A673 (cell line): ENCODE results near the gene LMO7. TPM values are rescaled to one million over a fixed set of nuclear protein-coding genes. Genes with fewer than 3 reads are reported as not detected.

ENCODE experiments used
- BruUV-seq: library from RNA; stranded (reverse); fragments of 400-500 nt; replicated peaks from 2 replicates; lab custom pipeline; 2021; lab: Mats Ljungman, UMichigan
- CTCF ChIA-PET: fragments of 300-600 bp; sonication (Branson Sonifier 250); formaldehyde crosslinking; loops from one replicate; lab custom pipeline; 2022; ENCODE audit warnings: antibody characterized with exemption; lab: Charles Lee
- POLR2A ChIA-PET: fragments of 300-600 bp; sonication (Branson Sonifier 250); formaldehyde crosslinking; loops from one replicate; lab custom pipeline; 2022; ENCODE audit warnings: antibody characterized with exemption; ENCODE audit not compliant: low non-redundant PET; lab: Charles Lee
- DNase-seq: peaks from one replicate; pipeline ENCODE4 v3.0.0-alpha.2; 2015; ENCODE audit warnings: low spot score
- H3K27ac ChIP-seq: fragments of 200-600 bp; sonication (generic); 2 replicates; pipeline ENCODE4 v1.5.1; 2016; ENCODE audit warnings: mixed run types, low read depth, mild to moderate bottlenecking, mixed read lengths, antibody characterized with exemption, low read length; ENCODE audit not compliant: poor library complexity, severe bottlenecking
- H3K27me3 ChIP-seq: fragments of 200-600 bp; sonication (generic); replicated peaks from 2 replicates; pipeline ENCODE4 v1.6.1; 2017; ENCODE audit warnings: mixed run types, low read depth, mild to moderate bottlenecking, mixed read lengths, antibody characterized with exemption, low read length; ENCODE audit not compliant: insufficient read depth, poor library complexity
- H3K36me3 ChIP-seq: fragments of 200-600 bp; sonication (generic); 2 replicates; pipeline ENCODE4 v1.6.1; 2016; ENCODE audit warnings: mixed run types, mild to moderate bottlenecking, mixed read lengths, antibody characterized with exemption, low read length; ENCODE audit not compliant: insufficient read depth, poor library complexity, severe bottlenecking
- H3K4me1 ChIP-seq: fragments of 200-600 bp; sonication (generic); 2 replicates; pipeline ENCODE4 v1.6.1; 2017; ENCODE audit warnings: mixed run types, mild to moderate bottlenecking, mixed read lengths, antibody characterized with exemption, low read length; ENCODE audit not compliant: insufficient read depth, poor library complexity, severe bottlenecking
- H3K4me3 ChIP-seq: fragments of 200-600 bp; sonication (generic); 2 replicates; pipeline ENCODE4 v1.5.1; 2016; ENCODE audit warnings: low read depth, mixed run types, mild to moderate bottlenecking, mixed read lengths, low read length; ENCODE audit not compliant: poor library complexity, severe bottlenecking
- H3K9me3 ChIP-seq: fragments of 200-600 bp; sonication (generic); 2 replicates; pipeline ENCODE4 v1.6.1; 2016; ENCODE audit warnings: mixed run types, low read depth, mild to moderate bottlenecking, mixed read lengths, antibody characterized with exemption, low read length; ENCODE audit not compliant: poor library complexity, severe bottlenecking
- EZH2 ChIP-seq: fragments of 200-600 bp; sonication (generic); IDR thresholded peaks from 2 replicates; pipeline ENCODE4 v1.6.1; 2017; ENCODE audit warnings: borderline replicate concordance, low read depth, mild to moderate bottlenecking, mixed read lengths, antibody characterized with exemption, low read length; ENCODE audit not compliant: poor library complexity, severe bottlenecking
- intact Hi-C: fragments of 100-400 bp; cut with micrococcal nuclease; formaldehyde crosslinking; loops from one replicate; pipeline ENCODE4 v1.10.0; 2022; ENCODE audit not compliant: unreplicated experiment
- total RNA-seq: library from RNA; stranded (reverse); gene quantifications from 2 replicates; pipeline ENCODE4 v1.2.3, GENCODE V29; 2021
- TF ChIP-seq, protein P1 (sequence below): fragments of 300-800, 200-600 bp; sonication (generic); conservative IDR thresholded peaks from 2 replicates; pipeline ENCODE4 v1.5.1; 2017; ENCODE audit warnings: low read depth, mild to moderate bottlenecking, antibody characterized with exemption, low read length, moderate library complexity, mixed read lengths

The LMO7 gene
- total RNA-seq, 1 experiment from 2014 or later, result 20.3 TPM

DNA sequence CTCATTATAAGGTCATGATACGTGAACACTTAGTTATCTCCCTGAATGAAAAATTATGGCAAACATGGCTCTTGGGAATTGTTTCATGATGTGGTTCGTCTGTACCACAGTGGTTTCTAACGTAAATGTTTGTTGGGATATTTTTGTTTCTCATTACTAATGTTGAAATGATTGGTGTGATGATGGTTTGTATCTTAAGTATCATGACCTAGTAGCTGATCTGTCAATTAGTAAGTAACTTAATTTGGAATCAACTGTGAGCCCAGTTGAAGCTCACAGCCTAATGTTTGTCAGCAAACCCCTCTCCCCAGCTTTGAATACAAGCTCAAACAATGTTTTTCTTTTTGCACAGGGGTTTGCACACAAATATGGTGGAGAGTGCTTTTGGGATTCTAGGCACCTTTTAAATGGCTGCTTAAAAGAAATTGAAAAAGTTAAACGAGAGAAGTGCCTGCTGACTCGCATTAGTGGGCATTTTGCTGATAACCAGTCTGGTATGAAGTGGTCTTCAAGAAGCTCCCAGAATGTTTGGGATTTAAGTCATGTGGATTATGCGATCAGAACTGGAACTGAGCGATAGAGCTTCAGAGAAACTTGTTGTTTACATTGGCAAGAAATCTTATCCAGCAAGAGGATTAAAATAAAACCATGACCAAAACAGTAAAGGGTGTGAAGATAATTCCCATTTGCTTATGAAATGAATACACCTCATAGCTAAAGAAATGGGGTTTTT, 68.2 kb downstream of the LMO7 start:
- intact Hi-C loops, result no loop called here
- H3K4me1 ChIP-seq, result no peaks in the 10 kb centered on the region
- CTCF ChIA-PET, result interaction anchor here (0.9 kb wide), 1 partner anchor 8 kb away, joined by 3 read pairs; no protein-coding TSS in a partner anchor
- DNase-seq, result no peak
- H3K36me3 ChIP-seq, result no peaks in the 10 kb centered on the region
- TF ChIP-seq EZH2, result no peak
- TF ChIP-seq, protein P1, sequence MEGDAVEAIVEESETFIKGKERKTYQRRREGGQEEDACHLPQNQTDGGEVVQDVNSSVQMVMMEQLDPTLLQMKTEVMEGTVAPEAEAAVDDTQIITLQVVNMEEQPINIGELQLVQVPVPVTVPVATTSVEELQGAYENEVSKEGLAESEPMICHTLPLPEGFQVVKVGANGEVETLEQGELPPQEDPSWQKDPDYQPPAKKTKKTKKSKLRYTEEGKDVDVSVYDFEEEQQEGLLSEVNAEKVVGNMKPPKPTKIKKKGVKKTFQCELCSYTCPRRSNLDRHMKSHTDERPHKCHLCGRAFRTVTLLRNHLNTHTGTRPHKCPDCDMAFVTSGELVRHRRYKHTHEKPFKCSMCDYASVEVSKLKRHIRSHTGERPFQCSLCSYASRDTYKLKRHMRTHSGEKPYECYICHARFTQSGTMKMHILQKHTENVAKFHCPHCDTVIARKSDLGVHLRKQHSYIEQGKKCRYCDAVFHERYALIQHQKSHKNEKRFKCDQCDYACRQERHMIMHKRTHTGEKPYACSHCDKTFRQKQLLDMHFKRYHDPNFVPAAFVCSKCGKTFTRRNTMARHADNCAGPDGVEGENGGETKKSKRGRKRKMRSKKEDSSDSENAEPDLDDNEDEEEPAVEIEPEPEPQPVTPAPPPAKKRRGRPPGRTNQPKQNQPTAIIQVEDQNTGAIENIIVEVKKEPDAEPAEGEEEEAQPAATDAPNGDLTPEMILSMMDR, result no peak
- H3K9me3 ChIP-seq, result peaks cover 1% of the 10 kb centered on the region
- H3K27ac ChIP-seq, result no peak overlapping the region
- POLR2A ChIA-PET, result no interaction called here
- no TSS peak for BruUV-seq
- no peaks in the 10 kb centered on the region for H3K27me3 ChIP-seq
- no peak overlapping the region for H3K4me3 ChIP-seq

DNA sequence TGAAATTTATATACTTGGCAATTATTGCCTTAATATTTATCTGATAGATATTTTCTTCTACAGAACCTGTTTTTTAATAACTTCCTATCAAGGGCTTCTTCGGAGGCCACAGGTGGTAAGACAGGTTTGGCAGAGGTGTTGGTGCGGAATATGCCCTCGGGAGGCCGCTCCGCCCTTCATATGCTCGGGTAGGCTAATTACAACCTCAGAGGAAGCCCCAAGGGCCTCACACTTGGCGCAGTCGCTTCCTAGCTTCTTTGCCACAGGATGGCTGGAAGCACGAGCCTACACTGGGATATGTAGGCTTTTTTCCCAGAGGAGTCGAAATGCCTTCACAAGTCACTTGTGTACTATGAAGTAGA, 68.8 kb downstream of the LMO7 start:
- CTCF ChIA-PET, result no interaction called here
- no TSS peak for BruUV-seq
- intact Hi-C loops, result no loop called here

DNA sequence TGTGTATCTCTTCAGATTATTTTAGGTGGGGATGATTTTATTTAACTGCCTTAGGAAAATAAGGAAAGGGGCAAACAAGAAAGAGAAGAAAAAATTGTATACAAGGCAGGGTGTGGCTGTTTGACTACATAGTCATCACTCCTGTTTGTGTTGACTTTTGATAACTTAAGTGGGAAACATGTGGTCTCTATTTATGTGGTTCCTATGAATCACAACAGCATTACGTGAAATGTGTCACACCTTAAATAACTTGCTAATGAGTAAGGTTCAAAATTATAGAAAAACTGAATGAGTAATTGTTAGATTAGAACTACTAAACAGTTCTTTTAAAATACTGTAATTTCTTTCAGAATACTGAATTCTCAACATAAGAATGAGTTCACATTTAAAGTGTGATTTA, 69.3 kb downstream of the LMO7 start:
- Histone ChIP-seq H3K27ac (no peak overlapping the region), H3K4me3 (no peak overlapping the region), H3K9me3 (no peaks in the 10 kb centered on the region), H3K27me3 (no peaks in the 10 kb centered on the region), H3K4me1 (no peaks in the 10 kb centered on the region), H3K36me3 (no peaks in the 10 kb centered on the region)
- no TSS peak for BruUV-seq
- POLR2A ChIA-PET, result no interaction called here
- TF ChIP-seq, protein P1, result no peak
- no peak for TF ChIP-seq EZH2
- intact Hi-C loops, result no loop called here
- CTCF ChIA-PET, result no interaction called here
- no peak for DNase-seq

More for the DNA sequence above, 68.8 kb downstream of the LMO7 start:
- no peak for DNase-seq
- H3K4me3 ChIP-seq, result no peak overlapping the region
- no peaks in the 10 kb centered on the region for H3K4me1 ChIP-seq
- POLR2A ChIA-PET, result no interaction called here
- no peaks in the 10 kb centered on the region for H3K9me3 ChIP-seq
- H3K27me3 ChIP-seq, result no peaks in the 10 kb centered on the region
- no peak overlapping the region for H3K27ac ChIP-seq
- H3K36me3 ChIP-seq, result no peaks in the 10 kb centered on the region
- no peak for TF ChIP-seq EZH2
- TF ChIP-seq, protein P1, result no peak
